K562 (cell line): ENCODE data around the gene DPH7. TPM values are rescaled to one million over a fixed set of nuclear protein-coding genes. Genes with fewer than 3 reads are reported as not detected.

Experiments used
- BCOR ChIP-seq: fragments of 450-650 bp; IDR thresholded peaks from 2 replicates; pipeline ENCODE4 v1.6.1; 2016
- E2F4 ChIP-seq: sonication (generic); formaldehyde crosslinking; IDR thresholded peaks from 2 replicates; pipeline ENCODE4 v1.8.0; 2022; ENCODE audit warnings: mild to moderate bottlenecking, low read depth, missing genetic modification reagents
- GTF2A2 ChIP-seq: IDR thresholded peaks from 2 replicates; pipeline ENCODE4 v1.6.1; 2016; ENCODE audit warnings: mild to moderate bottlenecking, missing genetic modification characterization, missing compliant biosample characterization
- HNRNPL ChIP-seq: fragments of 200-400 bp; formaldehyde crosslinking; IDR thresholded peaks from 2 replicates; pipeline ENCODE4 v1.6.1; 2017; ENCODE audit warnings: low read depth, mild to moderate bottlenecking, low read length
- KDM4B ChIP-seq, 2 experiments: fragments of 450-650 bp in 1 of 2; sonication (generic) in 1 of 2; IDR thresholded peaks; 2 replicates each; pipeline ENCODE4 v1.6.1; 2016 to 2017; ENCODE audit warnings: borderline replicate concordance in 2 of 2, antibody characterized with exemption in 1 of 2, low read depth in 1 of 2, mild to moderate bottlenecking in 1 of 2
- KLF13 ChIP-seq: fragments of 450-650 bp; IDR thresholded peaks from 2 replicates; pipeline ENCODE4 v1.6.1; 2016; ENCODE audit warnings: missing genetic modification characterization, low read depth, mild to moderate bottlenecking, missing compliant biosample characterization, moderate library complexity, borderline replicate concordance
- RBBP5 ChIP-seq: fragments of 200-600 bp; sonication (generic); IDR thresholded peaks from 2 replicates; pipeline ENCODE4 v1.6.1; 2012; ENCODE audit warnings: borderline replicate concordance, mild to moderate bottlenecking, low read length, control low read depth, inconsistent platforms; ENCODE audit not compliant: insufficient read depth, poor library complexity, severe bottlenecking
- RNF219 ChIP-seq: fragments of 250-450 bp; sonication (Bioruptor Pico); IDR thresholded peaks from 2 replicates; pipeline ENCODE4 v1.5.0; 2022; ENCODE audit warnings: mild to moderate bottlenecking
- SIN3A ChIP-seq, 2 experiments: fragments of 150-350 bp in 1 of 2; IDR thresholded peaks; 2 replicates each; pipeline ENCODE4 v1.6.1; 2011 to 2016; ENCODE audit warnings: borderline replicate concordance in 2 of 2, low read depth in 2 of 2, low read length in 2 of 2, mild to moderate bottlenecking in 2 of 2, moderate library complexity in 2 of 2; ENCODE audit not compliant: control insufficient read depth in 1 of 2
- STAG1 ChIP-seq: sonication (generic); formaldehyde crosslinking; IDR thresholded peaks from 2 replicates; pipeline ENCODE4 v1.5.0; 2020; ENCODE audit warnings: missing genetic modification reagents, borderline replicate concordance
- SUPT5H ChIP-seq: fragments of 450-650 bp; IDR thresholded peaks from 2 replicates; pipeline ENCODE4 v1.6.1; 2016
- ZBTB11 ChIP-seq, 3 experiments: fragments of 200-800 bp in 1 of 3; fragments of 250-450 bp in 1 of 3; fragments of 450-650 bp in 1 of 3; sonication (Bioruptor Pico) in 1 of 3; sonication (Bioruptor generic) in 1 of 3; formaldehyde crosslinking in 1 of 3; IDR thresholded peaks; 2 replicates each; pipeline versions ENCODE4 v1.6.1 to v1.8.0; 2016 to 2022; ENCODE audit warnings: mild to moderate bottlenecking in 2 of 3, missing genetic modification characterization in 2 of 3, missing compliant biosample characterization in 1 of 3, moderate library complexity in 1 of 3
- ZNF764 ChIP-seq: fragments of 250-450 bp; sonication (Bioruptor Pico); IDR thresholded peaks from 2 replicates; pipeline ENCODE4 v1.4.0; 2020; ENCODE audit warnings: low read depth, mild to moderate bottlenecking, moderate library complexity
- polyA plus RNA-seq, 8 experiments: library from polyadenylated mRNA; depleted of rRNA in 4 of 8; stranded (reverse) in 5 of 8; unstranded in 3 of 8; fragments of >200 nt; fragmentation: Nextera tagmentation in 2 of 8; fragmentation: Illumina TruSeq in 1 of 8; extraction: Ambion mirVana in 2 of 8; extraction: Trizol in 1 of 8; gene quantifications; 2 replicates each; pipeline versions ENCODE4 v1.2.1 to v1.2.3, GENCODE V29; 2011 to 2014; ENCODE audit warnings: inconsistent platforms in 1 of 8, missing spikeins in 1 of 8
- total RNA-seq, 7 experiments: library from RNA; depleted of rRNA in 6 of 7; stranded (reverse); fragments of >200 nt in 6 of 7; fragmentation: Illumina TruSeq in 2 of 7; extraction: Trizol in 2 of 7; gene quantifications; 2 replicates each; pipeline versions ENCODE4 v1.2.1 to v1.2.3, GENCODE V29; 2011 to 2021; ENCODE audit warnings: low replicate concordance in 1 of 7

DPH7 gene
- total and polyA plus RNA-seq, 9 of the 15 experiments (the other 6 are each of a cell fraction or from before 2014, with no cell fraction given): 13.9 to 68.6 (median 41.3) TPM

GRCh38 chr9:137552022-137552768 is 26.5 kb downstream of the DPH7 start (continued):
- TF ChIP-seq RNF219 (CRISPR knock-in tag) (no peak), ZNF764 (CRISPR knock-in tag) (0 out of 2 replicates have a peak, but pooled peaks have one; percentile 21), SUPT5H (0 out of 2 replicates have a peak, but pooled peaks have one; percentile 8), KDM4B (IDR thresholded peaks at IDR 0.05; ENCODE audit: borderline replicate concordance in 2 of 2, low read depth in 1 of 2) (no peak), SIN3A (IDR thresholded peaks at IDR 0.05; ENCODE audit: borderline replicate concordance in 2 of 2, control insufficient read depth in 1 of 2, low read depth in 2 of 2, low read length in 2 of 2) (0 out of 4 replicates have a peak, but pooled peaks of 1 of the 2 experiments have one; percentile 19), BCOR (peak; percentile 42; the same call in 1 of the 2 replicates), KLF13 (tag) (no peak), HNRNPL (0 out of 2 replicates have a peak, but pooled peaks have one; percentile 52), RBBP5 (peak; percentile 81), ZBTB11 (CRISPR knock-in tag; IDR thresholded peaks at IDR 0.05) (peak in 1 of 3 experiments; percentile 46; a peak in 1 of 6 replicates), E2F4 (CRISPR knock-in tag) (peak; percentile 35; the same call in 1 of the 2 replicates), STAG1 (CRISPR knock-in tag) (0 out of 2 replicates have a peak, but pooled peaks have one; percentile 10), GTF2A2 (tag) (no peak)
